GM18858 (cell line): ENCODE data around the gene NAT16.
"Not testable (repeated sequence)": the region's sequence is repeated elsewhere in the genome, so short reads cannot be mapped to it uniquely, and the experiment has no call there.

Experiments
- ATAC-seq: cut with Tn5 transposase; IDR thresholded peaks from one replicate; pipeline ENCODE4 v1.9.1; 2021; ENCODE audit not compliant: unreplicated experiment

NAT16 gene

GRCh38 chr7:101202603-101202918 lies 22.5 kb upstream of the NAT16 start:
- ATAC-seq = no peak

- ATAC-seq = no peak
Measured at GRCh38 chr7:101201695-101202602, 21.9 kb upstream of the NAT16 start.

- no peak for ATAC-seq
Measured at GRCh38 chr7:101200862-101201599, 20.9 kb upstream of the NAT16 start, which contains the start of gene MOGAT3. MOGAT3 (minus strand) TSS chr7:101201036; CDS start chr7:101200854, 182 bp downstream.

- ATAC-seq = no peak
Measured at GRCh38 chr7:101200504-101200861, 20.4 kb upstream of the NAT16 start.

- not testable (repeated sequence) for ATAC-seq
Measured at GRCh38 chr7:101199522-101199921, 19.4 kb upstream of the NAT16 start.

GRCh38 chr7:101198476-101198875 lies 18.4 kb upstream of the NAT16 start:
- ATAC-seq = no peak

GRCh38 chr7:101197991-101198390 lies 17.9 kb upstream of the NAT16 start:
- ATAC-seq = no peak

GRCh38 chr7:101195884-101196283 lies 15.8 kb upstream of the NAT16 start:
- no peak for ATAC-seq

GRCh38 chr7:101189109-101189508 lies 9.0 kb upstream of the NAT16 start:
- ATAC-seq = no peak

GRCh38 chr7:101186844-101187428 lies 6.8 kb upstream of the NAT16 start:
- ATAC-seq = no peak

GRCh38 chr7:101186194-101186593 lies 6.1 kb upstream of the NAT16 start:
- no peak for ATAC-seq

- ATAC-seq = no peak
Measured at GRCh38 chr7:101185258-101185839, 5.3 kb upstream of the NAT16 start.

GRCh38 chr7:101179713-101180112 lies 380 bp downstream of the NAT16 start:
- ATAC-seq = no peak

GRCh38 chr7:101179117-101179516 lies 976 bp downstream of the NAT16 start:
- ATAC-seq = no peak

GRCh38 chr7:101177644-101178043 lies 2.4 kb downstream of the NAT16 start:
- ATAC-seq = no peak

- ATAC-seq = no peak
Measured at GRCh38 chr7:101175664-101176063, 4.4 kb downstream of the NAT16 start.

- ATAC-seq = no peak
Measured at GRCh38 chr7:101174322-101174854, 5.7 kb downstream of the NAT16 start.

GRCh38 chr7:101173752-101174244 lies 6.3 kb downstream of the NAT16 start:
- ATAC-seq = no peak

- no peak for ATAC-seq
Measured at GRCh38 chr7:101172854-101173751, 7.0 kb downstream of the NAT16 start.
